GM12873 (cell line): ENCODE measurements around the gene HIRIP3.
A peak's percentile ranks its signal among the peaks of the same experiment; 100 is the strongest.

ENCODE experiments used
- TF ChIP-seq, protein P1 (sequence below): IDR thresholded peaks from 2 replicates; pipeline ENCODE4 v1.5.1; 2012; ENCODE audit warnings: low read depth, mild to moderate bottlenecking, moderate library complexity, low read length, control low read depth; ENCODE audit not compliant: insufficient read depth; ENCODE audit errors: missing control alignments

The HIRIP3 gene

DNA sequence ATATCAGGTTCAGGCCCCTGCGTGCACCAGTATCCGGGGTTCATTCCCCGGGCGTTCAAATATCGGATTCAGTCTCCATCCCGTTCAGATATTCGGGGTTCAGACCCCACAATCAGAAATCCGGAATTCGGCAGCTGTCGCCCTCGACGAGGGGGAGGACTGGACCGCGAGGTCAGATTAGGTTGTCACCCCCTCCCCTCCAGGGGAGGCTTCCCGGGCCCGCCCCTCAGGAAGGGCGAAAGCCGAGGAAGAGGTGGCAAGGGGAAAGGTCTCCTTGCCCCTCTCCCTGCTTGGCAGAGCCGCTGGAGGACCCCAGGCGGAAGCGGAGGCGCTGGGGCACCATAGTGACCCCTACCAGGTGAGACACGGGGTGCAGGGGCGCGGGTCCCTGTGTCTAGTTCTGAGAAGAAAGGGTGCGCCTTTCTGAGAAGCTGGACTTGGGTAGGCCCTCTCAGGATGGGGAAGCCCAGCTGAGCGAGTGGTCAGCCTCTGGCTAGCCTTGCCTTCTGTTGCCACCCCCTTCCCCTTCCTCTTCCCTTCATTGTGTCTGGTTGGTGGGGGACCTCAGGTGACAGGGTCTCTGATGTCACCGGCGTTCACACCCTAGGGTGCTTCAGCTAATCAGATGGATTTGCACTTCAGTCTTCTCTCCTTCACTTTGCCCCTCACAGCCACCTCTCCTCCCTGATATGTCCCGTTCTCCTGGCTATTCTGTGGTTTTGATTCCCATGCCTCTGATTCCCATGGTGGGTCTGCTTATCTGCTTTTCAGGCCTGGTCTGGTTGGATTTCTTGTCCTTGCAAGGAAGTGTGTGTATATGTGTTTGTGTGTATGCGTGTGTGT is 20.9 kb downstream of the HIRIP3 start:
- TF ChIP-seq, protein P1, sequence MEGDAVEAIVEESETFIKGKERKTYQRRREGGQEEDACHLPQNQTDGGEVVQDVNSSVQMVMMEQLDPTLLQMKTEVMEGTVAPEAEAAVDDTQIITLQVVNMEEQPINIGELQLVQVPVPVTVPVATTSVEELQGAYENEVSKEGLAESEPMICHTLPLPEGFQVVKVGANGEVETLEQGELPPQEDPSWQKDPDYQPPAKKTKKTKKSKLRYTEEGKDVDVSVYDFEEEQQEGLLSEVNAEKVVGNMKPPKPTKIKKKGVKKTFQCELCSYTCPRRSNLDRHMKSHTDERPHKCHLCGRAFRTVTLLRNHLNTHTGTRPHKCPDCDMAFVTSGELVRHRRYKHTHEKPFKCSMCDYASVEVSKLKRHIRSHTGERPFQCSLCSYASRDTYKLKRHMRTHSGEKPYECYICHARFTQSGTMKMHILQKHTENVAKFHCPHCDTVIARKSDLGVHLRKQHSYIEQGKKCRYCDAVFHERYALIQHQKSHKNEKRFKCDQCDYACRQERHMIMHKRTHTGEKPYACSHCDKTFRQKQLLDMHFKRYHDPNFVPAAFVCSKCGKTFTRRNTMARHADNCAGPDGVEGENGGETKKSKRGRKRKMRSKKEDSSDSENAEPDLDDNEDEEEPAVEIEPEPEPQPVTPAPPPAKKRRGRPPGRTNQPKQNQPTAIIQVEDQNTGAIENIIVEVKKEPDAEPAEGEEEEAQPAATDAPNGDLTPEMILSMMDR = peak; percentile 21

DNA sequence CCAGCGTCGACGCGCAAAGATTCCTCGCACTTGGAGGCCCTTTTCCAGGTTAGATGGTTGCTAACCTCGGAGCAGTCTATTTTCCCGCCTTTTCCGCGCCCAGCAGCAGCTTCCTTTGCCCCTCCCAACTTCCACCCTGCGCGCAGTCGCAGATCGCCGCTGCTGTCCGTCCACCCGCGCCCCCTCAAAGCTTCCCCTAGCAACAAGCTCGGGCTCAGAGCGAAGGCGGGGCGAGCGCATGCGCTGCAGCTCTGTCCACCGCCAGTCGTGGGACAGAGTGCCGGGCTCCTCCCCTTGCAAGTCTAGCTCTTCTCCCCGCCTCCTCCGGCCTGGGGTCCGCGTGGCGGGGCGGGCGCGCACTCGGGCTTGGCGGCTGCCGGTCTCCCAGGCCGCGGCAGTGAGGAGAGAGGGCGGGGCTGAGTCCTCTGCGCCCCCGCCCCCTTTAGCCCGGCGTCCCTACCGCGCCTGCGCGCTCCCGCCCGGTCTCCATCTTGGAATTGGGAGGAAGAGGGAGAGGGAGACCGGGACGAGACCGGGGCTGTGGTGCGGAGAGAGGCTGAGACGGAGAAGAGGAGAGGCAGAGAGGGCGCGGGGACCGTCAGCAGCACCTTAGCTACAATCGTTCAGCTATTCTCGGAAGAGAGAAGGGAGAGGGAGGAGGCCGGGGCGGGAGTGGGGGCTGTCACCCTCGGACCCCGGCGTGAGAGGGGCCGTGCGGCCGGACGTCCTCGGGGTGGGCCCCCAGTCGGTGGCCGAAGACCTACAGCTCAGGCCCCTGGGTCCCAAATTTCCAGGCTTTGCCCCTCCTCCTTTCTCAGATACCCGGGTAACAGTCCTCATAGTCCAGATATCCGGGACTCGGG is 21.8 kb downstream of the HIRIP3 start, which contains the start of gene TAOK2:
Gene TAOK2 (plus strand): TSS at position 485 of the 863 bp plus-strand sequence. CDS start 3,905 bp downstream, outside the sequence.
- TF ChIP-seq, protein P1 = no peak

DNA sequence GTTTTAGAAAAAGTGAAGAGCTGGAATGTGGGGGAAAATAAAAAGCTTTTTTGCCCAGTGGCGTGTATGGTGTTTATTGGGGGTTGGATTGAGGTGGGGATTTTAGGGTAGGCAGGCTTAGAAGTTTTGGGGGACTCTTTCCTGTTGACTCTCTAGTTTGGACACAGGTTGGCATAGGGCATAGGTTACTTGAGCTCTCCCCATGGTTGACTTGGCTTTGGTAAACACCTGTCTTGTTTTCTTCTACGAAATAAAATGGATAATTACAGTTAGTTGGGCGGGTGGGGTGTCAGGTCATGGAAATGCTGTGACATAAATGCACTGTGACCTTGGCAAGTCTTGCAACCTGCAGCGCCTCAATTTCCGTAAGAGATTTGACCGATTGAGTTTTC is 22.4 kb downstream of the HIRIP3 start:
- TF ChIP-seq, protein P1 = no peak

DNA sequence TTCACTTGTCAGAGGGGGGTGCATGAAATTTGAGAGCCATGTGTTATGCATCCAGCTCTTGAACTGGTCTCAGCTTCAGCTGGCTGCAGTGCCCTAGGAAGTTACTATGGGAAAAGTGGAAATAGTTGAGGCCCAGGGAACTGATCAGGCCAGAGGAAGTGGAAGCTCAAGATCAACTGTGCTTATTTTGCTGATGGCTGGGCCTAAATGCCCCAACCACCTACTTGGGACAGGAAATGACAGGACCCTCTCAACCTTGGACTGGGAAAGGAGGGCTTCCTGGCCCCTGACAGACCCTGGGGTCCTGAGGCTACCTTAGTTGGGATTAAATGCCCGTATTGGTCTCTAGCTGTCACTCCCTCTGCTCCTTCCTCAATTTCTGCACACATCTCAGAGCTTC is 22.9 kb downstream of the HIRIP3 start:
- TF ChIP-seq, protein P1 = no peak

DNA sequence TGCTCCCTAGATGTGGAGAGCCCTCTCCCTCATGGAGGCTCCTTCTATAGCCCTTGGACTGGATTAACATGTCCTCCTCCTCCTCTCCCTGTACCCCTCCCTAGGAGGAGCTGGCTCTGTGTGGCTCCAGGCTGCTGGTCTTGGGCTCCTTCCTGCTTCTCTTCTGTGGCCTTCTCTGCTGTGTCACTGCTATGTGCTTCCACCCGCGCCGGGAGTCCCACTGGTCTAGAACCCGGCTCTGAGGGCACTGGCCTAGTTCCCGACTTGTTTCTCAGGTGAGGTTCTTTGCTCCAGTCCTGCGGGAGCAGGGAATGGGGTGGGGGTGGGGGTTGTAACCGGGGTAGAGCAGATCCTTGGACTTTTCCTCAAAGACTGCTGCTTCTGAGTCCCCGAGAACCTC is 24.1 kb downstream of the HIRIP3 start:
- TF ChIP-seq, protein P1 = no peak

DNA sequence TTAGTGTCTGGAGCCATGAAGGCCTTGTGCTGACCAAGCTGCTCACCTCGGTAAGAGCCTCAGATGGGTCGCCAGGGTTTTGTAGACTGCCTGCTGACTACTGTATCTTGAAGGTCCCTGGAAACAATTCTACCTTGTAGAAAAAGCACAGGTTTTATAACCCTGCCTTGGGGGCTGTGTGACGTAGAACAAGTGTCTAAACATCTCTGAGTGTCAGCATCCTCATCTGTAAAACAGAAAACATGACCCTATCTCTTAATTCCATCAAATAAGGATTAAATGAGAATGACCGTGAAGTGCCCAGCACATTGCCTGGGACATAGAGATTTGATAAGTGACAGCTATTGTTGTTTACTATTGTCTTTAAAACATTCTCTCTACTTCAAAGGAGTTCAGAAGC is 27.2 kb downstream of the HIRIP3 start:
- TF ChIP-seq, protein P1 = no peak
